ENCODE measurements around the gene SHFL. TPM values are rescaled to one million over a fixed set of nuclear protein-coding genes. Genes with fewer than 3 reads are reported as not detected.
A peak's percentile ranks its signal among the peaks of the same experiment; 100 is the strongest.

SHFL gene
- total RNA-seq, 1 experiment from 2014 or later: 16.9 TPM

DNA sequence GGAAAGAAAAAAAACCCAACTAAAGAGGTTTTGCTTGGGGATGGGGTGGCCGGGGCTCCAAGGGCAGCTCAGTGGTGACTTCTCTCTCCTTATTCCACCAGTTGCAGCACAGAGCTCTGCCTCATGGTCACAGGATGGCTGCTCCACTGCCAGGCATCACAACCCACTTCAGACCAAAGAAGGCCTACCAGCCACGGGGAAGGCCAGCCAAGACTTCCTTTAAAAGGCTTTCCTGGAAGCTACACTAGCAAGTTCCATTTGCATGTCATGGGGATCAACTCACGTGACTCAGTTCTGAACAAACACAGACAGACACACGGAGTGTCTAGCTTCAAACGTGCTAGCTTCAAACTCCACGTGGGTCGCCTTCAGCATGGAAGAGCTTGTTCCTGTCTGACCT, 46.8 kb downstream of the SHFL start:
- no peak for DNase-seq (ENCODE audit: low spot score)

DNA sequence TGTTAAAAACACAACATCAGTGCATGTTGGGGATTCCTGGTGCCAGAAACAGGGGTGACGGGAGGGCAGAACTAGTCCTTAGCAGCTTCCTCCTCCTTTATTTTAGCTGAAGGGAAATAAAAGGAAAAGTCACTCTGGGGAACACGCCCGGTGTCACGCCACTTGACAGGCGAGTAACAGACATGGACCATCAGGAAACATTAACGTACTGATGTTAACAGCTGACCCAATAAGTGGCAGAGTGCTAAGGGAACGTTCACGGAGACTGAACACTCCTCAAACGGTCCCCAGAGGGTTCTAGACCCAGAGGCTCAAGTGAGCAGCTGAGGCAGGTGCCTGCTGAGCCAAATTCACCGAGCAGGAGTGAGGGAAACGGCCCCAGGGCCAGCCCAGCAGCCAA, 47.5 kb downstream of the SHFL start:
- DNase-seq (ENCODE audit: low spot score): no peak

DNA sequence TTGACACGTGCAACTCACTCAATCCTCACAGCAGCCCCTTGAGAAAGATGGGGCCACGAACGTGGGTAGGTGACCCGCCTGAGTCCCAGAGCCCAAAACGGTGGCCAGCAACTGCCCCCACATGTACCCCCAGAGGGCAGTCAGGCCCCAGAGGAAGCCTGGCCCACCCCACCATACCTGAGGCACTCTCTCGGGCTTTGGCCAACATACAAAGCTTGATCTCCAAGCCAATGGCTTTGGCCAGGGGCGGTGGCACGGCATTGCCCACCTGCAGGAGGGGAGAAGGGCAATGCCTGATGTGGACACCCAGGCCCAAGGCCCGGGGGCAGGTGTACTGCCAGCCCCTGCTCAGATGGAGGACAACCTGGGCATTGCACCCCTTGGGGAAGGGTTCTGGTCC, 47.9 kb downstream of the SHFL start:
- DNase-seq (ENCODE audit: low spot score): no peak

DNA sequence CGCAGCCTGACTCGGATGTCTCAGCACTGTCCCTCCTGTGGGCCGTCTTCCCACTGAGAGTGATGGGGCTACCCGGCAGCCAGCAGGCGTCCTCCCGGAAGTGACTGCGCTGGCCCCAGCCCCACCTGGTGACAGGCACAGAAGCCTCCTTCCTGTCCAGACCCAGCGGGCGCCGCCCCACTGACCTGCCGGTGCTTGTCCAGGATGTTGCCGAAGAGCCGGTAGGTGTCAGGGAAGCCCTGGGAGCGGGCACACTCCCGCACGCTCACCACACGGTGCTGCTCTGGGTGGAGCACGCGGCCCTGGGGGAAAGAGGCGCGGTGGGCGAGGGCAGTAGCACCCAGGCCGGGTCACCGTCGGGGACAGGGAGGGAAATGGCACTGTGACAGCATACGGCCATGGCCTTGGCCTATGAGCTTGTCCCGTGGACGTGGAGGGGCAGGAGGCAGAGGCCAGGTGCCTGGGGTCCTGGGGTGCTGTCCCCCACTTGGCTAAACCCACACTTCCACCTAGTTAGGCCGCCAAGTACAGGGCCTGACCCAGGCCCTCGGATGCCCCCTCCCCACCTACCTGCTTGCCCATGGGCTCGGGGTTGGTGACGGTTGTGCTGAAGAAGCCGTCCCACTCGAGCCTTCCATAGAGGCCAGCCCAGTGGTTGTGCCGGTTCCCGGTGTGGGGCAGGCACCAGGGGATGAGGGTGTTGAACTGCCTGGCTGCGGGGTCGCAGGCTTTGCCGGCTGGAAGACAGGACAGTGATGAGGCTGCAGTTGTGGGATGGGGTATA, 49.6 kb downstream of the SHFL start:
- no peak for DNase-seq (ENCODE audit: low spot score)

DNA sequence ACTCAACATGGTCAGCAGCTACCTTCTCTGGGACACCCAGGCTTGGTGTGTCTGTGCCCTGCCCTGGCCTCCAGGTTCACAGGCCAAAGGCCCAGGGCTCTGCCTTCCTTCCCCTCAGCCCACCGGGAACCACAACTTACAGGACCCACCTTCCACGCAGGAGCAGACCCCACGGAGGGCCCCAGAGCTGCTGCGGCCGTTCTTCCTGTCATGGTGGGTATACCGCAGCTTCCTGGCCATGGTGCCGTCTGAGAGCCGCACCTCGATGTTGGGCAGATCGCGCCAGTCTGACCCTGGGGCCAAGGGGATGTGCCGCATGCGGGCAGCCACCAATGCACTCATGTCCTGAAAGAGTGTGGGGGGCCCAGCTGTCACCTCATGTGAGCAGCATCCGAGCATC, 50.8 kb downstream of the SHFL start:
- DNase-seq (ENCODE audit: low spot score): no peak

DNA sequence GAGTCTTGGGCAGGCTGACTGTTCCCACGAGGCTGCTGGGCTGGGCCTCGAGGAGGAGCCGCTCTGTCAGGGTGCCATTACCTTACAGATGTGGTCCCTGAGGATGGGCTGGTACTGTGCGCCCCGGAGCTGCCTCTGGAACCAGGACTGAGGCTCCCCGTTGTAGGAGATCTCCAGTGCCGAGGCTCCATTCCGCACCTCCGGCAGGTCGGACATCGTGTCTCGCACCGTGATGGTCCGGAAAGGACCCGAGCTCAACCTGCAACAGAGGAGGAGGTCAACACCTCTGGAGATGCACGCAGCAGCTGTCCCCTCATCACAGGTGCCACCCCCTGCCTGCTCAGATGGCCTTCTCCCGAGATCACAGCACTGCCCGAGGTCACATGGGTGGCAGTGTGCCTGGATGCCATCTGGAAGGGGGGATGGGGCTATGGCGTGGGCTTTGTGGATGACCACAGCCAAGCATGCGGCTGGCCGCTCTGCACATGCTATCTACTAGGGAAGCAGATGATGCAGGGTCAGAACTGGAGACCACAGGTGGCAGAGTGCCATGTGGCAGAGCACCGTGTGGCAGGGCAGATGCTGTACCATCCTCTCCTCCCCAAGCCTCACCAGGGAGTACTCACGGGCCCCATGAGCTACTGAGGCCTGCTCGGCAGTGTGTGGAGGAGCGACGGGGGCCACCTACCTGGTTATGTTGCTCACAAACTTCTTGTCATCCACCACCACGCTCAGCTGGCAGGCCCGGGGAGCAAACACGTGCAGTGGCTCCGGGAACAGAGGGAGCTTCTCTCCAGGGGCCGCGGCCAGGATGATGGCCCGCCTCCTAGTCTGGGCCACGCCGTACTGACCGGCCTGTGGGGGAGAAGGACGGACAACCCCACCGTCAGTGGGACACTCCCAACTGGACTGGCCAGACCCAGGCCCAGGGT, 51.9 kb downstream of the SHFL start:
- DNase-seq (ENCODE audit: low spot score): no peak

DNA sequence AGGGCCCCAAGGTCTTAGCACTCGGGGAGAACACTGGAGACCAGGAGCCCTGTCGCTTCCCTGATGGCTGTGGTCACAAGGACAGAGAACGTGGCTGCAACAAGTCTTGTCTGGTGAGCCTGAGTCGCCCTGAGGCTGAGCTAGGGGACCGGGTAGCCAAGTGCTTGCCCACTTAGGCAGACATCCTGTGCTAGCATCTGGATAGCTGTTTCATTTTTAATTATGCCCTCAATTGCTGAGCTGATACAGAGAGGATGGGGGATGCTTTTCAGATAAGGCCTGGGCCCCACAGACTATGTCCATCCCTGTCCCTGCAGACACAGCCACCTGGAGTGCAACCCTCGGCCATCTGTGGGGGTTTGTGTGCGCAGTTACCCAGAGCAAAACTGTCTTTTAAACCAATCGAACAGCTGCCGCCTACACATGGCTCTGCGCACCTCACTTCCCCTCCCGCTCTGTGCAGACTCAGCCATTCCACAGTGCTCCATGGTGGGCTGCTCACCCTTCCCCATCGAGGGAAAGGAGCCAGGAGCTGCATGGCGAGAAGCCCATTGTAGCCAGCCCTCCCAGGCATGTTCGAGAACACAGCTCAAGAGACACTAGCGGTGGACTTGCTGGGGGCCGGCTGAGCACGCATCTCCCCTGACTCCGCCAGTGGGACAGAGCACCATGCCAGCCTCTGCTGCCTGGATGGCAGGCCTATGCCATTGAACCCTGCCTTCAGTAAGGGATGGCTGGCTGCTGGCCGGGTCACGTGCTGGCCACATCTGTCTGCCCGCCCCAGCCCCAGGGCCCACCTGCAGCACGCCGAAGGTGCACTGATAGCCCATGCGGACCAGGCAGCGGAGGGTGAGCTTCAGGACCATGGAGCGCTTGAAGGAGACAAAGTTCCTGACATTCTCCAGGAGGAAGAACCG, 53.0 kb downstream of the SHFL start:
- DNase-seq (ENCODE audit: low spot score): no peak

DNA sequence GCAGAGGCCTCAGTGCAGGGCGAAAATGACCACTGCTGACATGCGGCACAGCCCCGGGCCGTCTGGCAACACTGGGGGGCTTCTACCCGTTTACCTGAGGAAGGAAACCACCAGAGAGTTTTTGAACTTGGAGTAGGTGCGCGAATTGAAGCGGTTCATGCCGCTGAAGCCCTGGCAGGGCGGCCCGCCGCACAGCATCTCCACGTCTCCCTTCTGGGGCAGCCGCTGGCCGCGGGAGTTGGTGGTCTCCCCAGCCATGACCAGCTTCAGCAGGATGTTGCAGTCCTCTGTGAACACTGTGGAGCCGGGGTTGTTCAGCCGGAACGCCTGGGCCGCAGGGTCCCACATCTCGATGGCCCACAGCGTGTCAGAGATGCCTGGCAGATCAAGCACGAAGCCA, 53.8 kb downstream of the SHFL start:
- no peak for DNase-seq (ENCODE audit: low spot score)

DNA sequence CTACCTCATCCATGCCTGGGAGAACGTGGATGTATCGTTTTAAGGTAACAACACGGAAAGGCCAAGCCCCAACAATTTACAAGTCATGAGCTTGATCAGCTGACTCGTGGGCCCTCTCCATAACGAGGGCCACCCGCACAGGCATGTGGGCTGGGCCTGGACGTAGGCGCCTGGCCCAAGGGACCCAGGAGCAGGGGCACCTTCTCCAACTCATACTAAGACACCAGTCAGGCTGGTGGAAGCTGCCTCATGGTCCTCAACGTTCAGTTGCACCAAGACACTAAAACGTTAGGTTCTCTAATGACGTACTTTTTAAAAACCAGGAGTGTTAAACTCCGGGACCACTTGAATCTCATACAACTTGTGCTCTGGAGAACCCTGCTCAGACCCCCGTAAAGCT, 55.4 kb downstream of the SHFL start:
- no peak for DNase-seq (ENCODE audit: low spot score)

DNA sequence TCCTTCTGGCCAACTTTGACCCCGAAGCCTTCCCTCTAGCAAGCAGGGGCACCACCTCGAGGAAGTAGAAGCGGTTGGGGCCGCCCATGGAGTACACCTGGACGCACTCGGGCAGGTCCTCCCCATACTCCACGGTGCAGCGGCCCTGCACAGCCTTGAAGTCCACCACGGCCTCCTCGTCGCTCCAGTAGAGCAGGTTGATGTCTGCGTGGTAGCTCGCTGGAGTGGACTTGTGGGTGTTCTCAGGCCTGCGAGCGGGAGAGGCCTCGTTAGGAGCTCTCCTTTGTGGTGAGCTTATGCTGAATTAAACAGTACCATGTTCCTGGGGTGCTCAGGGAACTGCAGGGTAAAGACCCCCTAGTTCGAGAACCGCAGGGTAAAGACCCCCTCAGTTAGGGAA, 55.9 kb downstream of the SHFL start:
- DNase-seq (ENCODE audit: low spot score): no peak

Small RNA genes within 50 kb of the gene (small RNA-seq; reads per million reads assigned to genes)
- gene MIR5589: not detected
- gene SNORD105: 23.1 reads per million, percentile 92 among the genes with 10 or more reads in this experiment
- 3,759 reads per million, percentile 100 among the genes with 10 or more reads in this experiment for gene SNORD105B

Other genes starting within 250 kb of the SHFL start
- gene OLFM2, start 149.8 kb upstream of the SHFL start, total RNA-seq (2014; rRNA removed; shearing (Covaris generic)): not detected in 2 replicates
- not detected in 2 replicates for gene COL5A3, start 75.8 kb upstream of the SHFL start, total RNA-seq (2014; rRNA removed; shearing (Covaris generic))
- not detected in 2 replicates for gene RDH8, start 72.8 kb upstream of the SHFL start, total RNA-seq (2014; rRNA removed; shearing (Covaris generic))
- 0.34 and 1.6 TPM in 2 replicates for gene ANGPTL6, start 16.4 kb downstream of the SHFL start, total RNA-seq (2014; rRNA removed; shearing (Covaris generic))
- gene PPAN, start 20.0 kb downstream of the SHFL start, total RNA-seq (2014; rRNA removed; shearing (Covaris generic)): 90.3 and 97.0 TPM in 2 replicates
- 5.5 and 11.1 TPM in 2 replicates for gene P2RY11, start 25.4 kb downstream of the SHFL start, total RNA-seq (2014; rRNA removed; shearing (Covaris generic))
- gene EIF3G, start 33.6 kb downstream of the SHFL start, total RNA-seq (2014; rRNA removed; shearing (Covaris generic)): 288 and 299 TPM in 2 replicates
- 105 and 136 TPM in 2 replicates for gene DNMT1, start 108.6 kb downstream of the SHFL start, total RNA-seq (2014; rRNA removed; shearing (Covaris generic))
- 0.91 and 1.4 TPM in 2 replicates for gene S1PR2, start 145.0 kb downstream of the SHFL start, total RNA-seq (2014; rRNA removed; shearing (Covaris generic))
- 201 and 220 TPM in 2 replicates for gene MRPL4, start 165.9 kb downstream of the SHFL start, total RNA-seq (2014; rRNA removed; shearing (Covaris generic))
- gene ICAM1, start 184.8 kb downstream of the SHFL start, total RNA-seq (2014; rRNA removed; shearing (Covaris generic)): 4.6 and 4.8 TPM in 2 replicates
- 0.69 TPM in 1 of 2 replicates, not detected in the other for gene ICAM4, start 200.6 kb downstream of the SHFL start, total RNA-seq (2014; rRNA removed; shearing (Covaris generic))
- 0.34 and 0.56 TPM in 2 replicates for gene ICAM5, start 203.6 kb downstream of the SHFL start, total RNA-seq (2014; rRNA removed; shearing (Covaris generic))
- 0.16 and 0.51 TPM in 2 replicates for gene ZGLP1, start 223.5 kb downstream of the SHFL start, total RNA-seq (2014; rRNA removed; shearing (Covaris generic))
- 50.2 and 50.9 TPM in 2 replicates for gene FDX2, start 229.7 kb downstream of the SHFL start, total RNA-seq (2014; rRNA removed; shearing (Covaris generic))
- 35.5 and 45.3 TPM in 2 replicates for gene RAVER1, start 247.2 kb downstream of the SHFL start, total RNA-seq (2014; rRNA removed; shearing (Covaris generic))